Testis (tissue), 2 donors: ENCODE measurements around the gene TLE4.

ENCODE experiments used
- POLR2A ChIP-seq: fragments of 450-650 bp; IDR thresholded peaks from one replicate; pipeline ENCODE4 v1.6.1; 2017; ENCODE audit warnings: antibody characterized with exemption, mild to moderate bottlenecking, moderate library complexity
- TF ChIP-seq, protein P1 (sequence below), 3 experiments: fragments of 450-650 bp in 2 of 3; fragments of 200-600 bp in 1 of 3; sonication (generic) in 1 of 3; IDR thresholded peaks; one replicate each; pipeline ENCODE4 v1.5.1; 2016 to 2019; ENCODE audit warnings: antibody characterized with exemption in 3 of 3, mild to moderate bottlenecking in 2 of 3, moderate library complexity in 1 of 3

DNA sequence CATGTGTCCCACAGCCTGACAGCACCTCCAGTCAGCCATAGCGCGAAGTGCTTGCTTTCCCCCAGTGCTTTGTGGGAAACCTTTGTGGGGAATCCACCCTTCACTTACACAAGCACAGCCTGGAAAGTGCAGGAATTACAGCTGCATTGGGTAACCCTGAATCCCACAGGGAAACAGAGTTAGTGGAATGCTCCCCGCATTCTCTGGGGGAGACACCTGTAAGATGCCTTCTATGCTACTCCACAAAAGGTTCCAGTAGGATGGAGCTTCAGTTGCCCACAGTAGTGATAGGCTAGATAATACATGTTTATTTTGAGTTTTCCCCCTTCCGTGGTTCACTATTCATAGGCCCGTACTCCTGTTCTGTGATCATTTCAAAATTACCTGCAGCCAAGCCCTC is 60.3 kb downstream of the TLE4 start:
- TF ChIP-seq, protein P1, sequence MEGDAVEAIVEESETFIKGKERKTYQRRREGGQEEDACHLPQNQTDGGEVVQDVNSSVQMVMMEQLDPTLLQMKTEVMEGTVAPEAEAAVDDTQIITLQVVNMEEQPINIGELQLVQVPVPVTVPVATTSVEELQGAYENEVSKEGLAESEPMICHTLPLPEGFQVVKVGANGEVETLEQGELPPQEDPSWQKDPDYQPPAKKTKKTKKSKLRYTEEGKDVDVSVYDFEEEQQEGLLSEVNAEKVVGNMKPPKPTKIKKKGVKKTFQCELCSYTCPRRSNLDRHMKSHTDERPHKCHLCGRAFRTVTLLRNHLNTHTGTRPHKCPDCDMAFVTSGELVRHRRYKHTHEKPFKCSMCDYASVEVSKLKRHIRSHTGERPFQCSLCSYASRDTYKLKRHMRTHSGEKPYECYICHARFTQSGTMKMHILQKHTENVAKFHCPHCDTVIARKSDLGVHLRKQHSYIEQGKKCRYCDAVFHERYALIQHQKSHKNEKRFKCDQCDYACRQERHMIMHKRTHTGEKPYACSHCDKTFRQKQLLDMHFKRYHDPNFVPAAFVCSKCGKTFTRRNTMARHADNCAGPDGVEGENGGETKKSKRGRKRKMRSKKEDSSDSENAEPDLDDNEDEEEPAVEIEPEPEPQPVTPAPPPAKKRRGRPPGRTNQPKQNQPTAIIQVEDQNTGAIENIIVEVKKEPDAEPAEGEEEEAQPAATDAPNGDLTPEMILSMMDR (IDR thresholded peaks at IDR 0.05), result no peak
- TF ChIP-seq POLR2A, result no peak
